Measurements from ENCODE around the gene DTNB. TPM values are rescaled to one million over a fixed set of nuclear protein-coding genes. Genes with fewer than 3 reads are reported as not detected.

Gene DTNB
- polyA plus RNA-seq, 1 donor from 2014 or later, result 22.5 TPM

GRCh38 chr2:25566094-25566493 lies 107.3 kb downstream of the DTNB start:
- H4K20me1 ChIP-seq (ENCODE audit: insufficient read depth), result no peaks in the 10 kb centered on the region
- no peak overlapping the region for H3K9ac ChIP-seq (ENCODE audit: low read length)
- H2AFZ ChIP-seq (ENCODE audit: low read depth, low read length), result no peak overlapping the region
- no peak overlapping the region for H3K27ac ChIP-seq (ENCODE audit: low read length)
- H3K4me2 ChIP-seq (ENCODE audit: low read length), result no peak overlapping the region
- no peaks in the 10 kb centered on the region for H3K9me3 ChIP-seq (ENCODE audit: low read length)
- H3K79me2 ChIP-seq (replicated peaks; ENCODE audit: insufficient read depth, low read length), result no peaks in the 10 kb centered on the region
- no peaks in the 10 kb centered on the region for H3K36me3 ChIP-seq (ENCODE audit: insufficient read depth, low read length)
- no peak overlapping the region for H3K4me3 ChIP-seq (ENCODE audit: low read length)
- TF ChIP-seq EZH2 (IDR thresholded peaks at IDR 0.05; ENCODE audit: borderline replicate concordance, insufficient read depth, low read length, poor library complexity, severe bottlenecking) (no peak), EP300 (conservative IDR thresholded peaks at IDR 0.05; ENCODE audit: poor library complexity, severe bottlenecking) (no peak), POLR2AphosphoS5 (IDR thresholded peaks at IDR 0.05) (no peak), TAF1 (IDR thresholded peaks at IDR 0.05; ENCODE audit: low read depth) (no peak), REST (IDR thresholded peaks at IDR 0.05; ENCODE audit: borderline replicate concordance) (no peak), MXI1 (conservative IDR thresholded peaks at IDR 0.05; ENCODE audit: poor library complexity, severe bottlenecking) (no peak), SMC3 (conservative IDR thresholded peaks at IDR 0.05; ENCODE audit: poor library complexity) (no peak), CTCF (IDR thresholded peaks at IDR 0.05; ENCODE audit: poor library complexity, severe bottlenecking) (no peak), RAD21 (conservative IDR thresholded peaks at IDR 0.05) (no peak)
- no peaks in the 10 kb centered on the region for H3K27me3 ChIP-seq (ENCODE audit: insufficient read depth, low read depth, low read length)
- H3F3A ChIP-seq (ENCODE audit: insufficient read depth, low read length, poor library complexity, severe bottlenecking), result no peaks in the 10 kb centered on the region
- H3K9me2 ChIP-seq (ENCODE audit: insufficient read depth, low read length), result no peaks in the 10 kb centered on the region

- Histone ChIP-seq H3K4me2 (ENCODE audit: low read length) (no peak overlapping the region), H3K9me3 (ENCODE audit: low read length) (no peaks in the 10 kb centered on the region), H3F3A (ENCODE audit: insufficient read depth, low read length, poor library complexity, severe bottlenecking) (no peaks in the 10 kb centered on the region), H4K20me1 (ENCODE audit: insufficient read depth) (no peaks in the 10 kb centered on the region), H3K27ac (ENCODE audit: low read length) (no peak overlapping the region), H3K79me2 (replicated peaks; ENCODE audit: insufficient read depth, low read length) (no peaks in the 10 kb centered on the region), H3K27me3 (ENCODE audit: insufficient read depth, low read depth, low read length) (no peaks in the 10 kb centered on the region), H3K4me3 (ENCODE audit: low read length) (no peak overlapping the region), H3K36me3 (ENCODE audit: insufficient read depth, low read length) (no peaks in the 10 kb centered on the region), H3K9ac (ENCODE audit: low read length) (no peak overlapping the region), H2AFZ (ENCODE audit: low read depth, low read length) (no peak overlapping the region), H3K9me2 (ENCODE audit: insufficient read depth, low read length) (no peaks in the 10 kb centered on the region)
- no peak for TF ChIP-seq SMC3 (conservative IDR thresholded peaks at IDR 0.05; ENCODE audit: poor library complexity)
- TF ChIP-seq RAD21 (conservative IDR thresholded peaks at IDR 0.05), result no peak
- no peak for TF ChIP-seq MXI1 (conservative IDR thresholded peaks at IDR 0.05; ENCODE audit: poor library complexity, severe bottlenecking)
- TF ChIP-seq TAF1 (IDR thresholded peaks at IDR 0.05; ENCODE audit: low read depth), result no peak
- no peak for TF ChIP-seq CTCF (IDR thresholded peaks at IDR 0.05; ENCODE audit: poor library complexity, severe bottlenecking)
- TF ChIP-seq REST (IDR thresholded peaks at IDR 0.05; ENCODE audit: borderline replicate concordance), result no peak
- no peak for TF ChIP-seq POLR2AphosphoS5 (IDR thresholded peaks at IDR 0.05)
- no peak for TF ChIP-seq EP300 (conservative IDR thresholded peaks at IDR 0.05; ENCODE audit: poor library complexity, severe bottlenecking)
- TF ChIP-seq EZH2 (IDR thresholded peaks at IDR 0.05; ENCODE audit: borderline replicate concordance, insufficient read depth, low read length, poor library complexity, severe bottlenecking), result no peak
Observed at GRCh38 chr2:25561136-25561850, 112.1 kb downstream of the DTNB start.
